IPS-NIHi11 (cell line): ENCODE results near the gene SOCS4.
"Not testable (repeated sequence)": the region's sequence is repeated elsewhere in the genome, so short reads cannot be mapped to it uniquely, and the experiment has no call there.

ENCODE experiments used
- DNase-seq: peaks from one replicate; pipeline ENCODE4 v3.0.0; 2012; ENCODE audit warnings: mixed read lengths, low spot score

Gene SOCS4

GRCh38 chr14:55026793-55027561, at the start of gene SOCS4, which contains the start of gene WDHD1:
Gene SOCS4, plus strand, starts transcription at chr14:55027236. Its CDS starts 15,806 bp downstream, at chr14:55043042.
Gene WDHD1, minus strand, starts transcription at chr14:55027099. Its CDS starts 312 bp downstream, at chr14:55026787.
- peak; percentile 95 for DNase-seq

DNA sequence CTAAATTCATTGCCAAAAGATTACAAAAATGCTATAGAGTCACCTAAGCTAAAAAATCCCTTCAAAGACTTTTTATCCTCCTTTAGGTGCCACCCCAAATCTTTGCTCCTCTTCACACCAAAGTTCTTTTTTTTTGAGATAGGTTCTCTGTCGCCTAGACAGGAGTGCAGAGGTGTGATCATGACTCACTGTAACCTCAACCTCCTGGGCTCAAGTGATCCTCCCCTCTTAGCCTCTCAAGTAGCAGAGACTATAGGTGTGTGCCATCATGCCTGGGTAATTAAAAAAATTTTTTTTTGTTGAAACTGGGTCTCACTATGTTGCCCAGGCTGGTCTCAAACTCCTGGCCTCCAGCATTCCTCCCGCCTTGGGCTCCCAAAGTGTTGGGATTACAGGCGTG, 48.0 kb upstream of the SOCS4 start:
- DNase-seq: no peak

DNA sequence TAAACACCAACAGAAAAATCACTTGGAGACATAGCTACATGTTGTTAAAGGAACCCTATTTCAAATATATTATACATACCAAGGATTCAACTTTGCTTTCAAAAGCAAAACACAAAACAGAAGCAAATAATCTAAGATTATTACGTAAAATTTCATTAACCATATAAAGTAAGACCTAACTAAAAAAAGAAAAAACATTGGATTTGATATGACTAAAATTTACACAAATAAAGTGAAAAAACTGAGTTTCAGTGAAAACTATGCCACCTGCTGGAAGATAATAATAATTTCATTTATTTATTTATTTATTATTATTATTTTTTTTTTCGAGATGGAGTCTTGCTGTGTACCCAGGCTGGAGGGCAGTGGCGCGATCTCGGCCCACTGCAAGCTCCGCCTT, 45.3 kb upstream of the SOCS4 start:
- no peak for DNase-seq

DNA sequence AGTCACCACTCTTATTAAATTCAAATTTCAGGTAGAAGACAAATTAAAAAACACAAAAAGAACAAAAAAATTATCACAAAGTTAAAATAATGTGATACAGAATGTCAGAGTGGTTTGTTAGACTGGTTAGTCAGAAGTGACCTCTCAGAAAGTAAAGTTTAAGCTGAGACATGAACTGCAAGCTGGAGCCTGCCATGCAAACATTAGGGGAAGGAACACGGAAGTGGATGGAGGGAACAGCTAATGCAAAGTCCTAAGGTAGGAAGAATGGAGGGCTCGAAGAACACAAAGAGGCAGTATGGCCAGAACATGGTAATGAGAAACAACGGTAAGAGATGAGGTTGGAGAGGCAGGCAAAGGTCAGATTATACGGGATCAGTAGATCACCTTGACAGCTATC, 41.9 kb upstream of the SOCS4 start:
- no peak for DNase-seq

DNA sequence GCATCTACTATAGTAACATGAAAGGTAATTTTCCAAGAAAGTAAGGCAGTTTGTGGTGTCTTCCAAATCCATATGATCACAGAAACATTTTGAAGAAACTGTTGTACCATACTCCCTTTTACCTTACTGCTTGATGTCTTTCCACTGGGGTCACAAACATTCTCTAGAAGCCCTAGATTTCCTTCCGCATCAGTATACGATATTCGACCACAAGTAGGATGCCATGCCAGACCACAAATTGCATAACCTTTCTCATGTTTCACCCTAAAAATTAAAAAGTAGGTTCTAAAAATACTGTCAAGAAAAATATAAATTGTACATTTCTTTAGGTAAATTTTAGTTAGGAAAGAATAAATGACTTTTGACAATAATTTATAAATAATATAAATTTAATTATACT, 26.7 kb upstream of the SOCS4 start:
- DNase-seq: no peak

- no peak for DNase-seq
Measured at GRCh38 chr14:55005071-55005470, 22.0 kb upstream of the SOCS4 start.

DNA sequence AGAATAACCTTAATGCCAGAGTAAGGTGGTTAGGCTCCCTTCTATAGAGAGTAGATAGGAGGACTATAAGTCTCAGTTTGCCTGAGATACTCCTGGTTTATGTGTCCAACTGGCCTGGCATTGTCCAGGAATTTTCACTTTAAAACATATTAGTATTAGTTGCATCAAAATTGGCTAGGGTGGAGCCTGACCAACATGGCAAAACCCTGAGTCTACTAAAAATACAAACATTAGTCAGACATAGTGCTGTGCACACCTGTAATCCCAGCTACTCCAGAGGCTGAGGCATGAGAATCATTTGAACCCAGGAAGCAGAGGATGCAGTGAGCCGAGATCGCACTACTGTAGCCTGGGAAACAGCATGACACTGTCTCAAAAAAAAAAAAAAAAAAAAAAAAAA, 12.0 kb upstream of the SOCS4 start:
- DNase-seq: no peak

DNA sequence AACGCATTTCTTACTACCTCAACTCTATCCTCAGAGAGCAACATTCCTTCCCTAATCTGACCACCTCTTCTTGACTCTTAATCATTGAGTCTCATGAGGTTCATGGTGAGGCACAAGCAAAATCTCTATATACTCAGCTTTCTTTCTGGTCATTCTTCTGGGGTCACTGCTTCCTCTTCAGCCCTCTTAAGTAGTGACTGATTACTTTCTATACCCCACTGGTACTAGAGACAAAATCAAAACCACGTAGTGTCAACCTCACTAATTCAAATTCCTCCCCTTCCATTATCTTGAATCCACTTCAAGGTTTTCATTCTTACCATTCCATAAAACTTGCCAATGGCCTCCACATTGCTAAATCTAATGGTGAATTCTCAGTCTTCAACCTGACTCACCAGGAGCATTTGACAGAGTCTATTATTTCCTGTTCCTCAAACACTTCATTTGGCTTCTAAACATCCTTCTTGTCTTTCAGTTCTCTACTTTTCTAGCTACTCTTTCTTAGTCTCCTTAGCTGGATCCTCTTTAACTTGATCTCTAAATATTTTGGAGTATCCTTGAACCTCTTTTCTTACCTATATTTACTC, 7.0 kb upstream of the SOCS4 start:
- no peak for DNase-seq

GRCh38 chr14:55024365-55024764, 2.7 kb upstream of the SOCS4 start:
- DNase-seq: not testable (repeated sequence)

- no peak for DNase-seq
Measured at GRCh38 chr14:55025948-55026347, 1.1 kb upstream of the SOCS4 start.

- DNase-seq: no peak
Measured at GRCh38 chr14:55026441-55026792, 619 bp upstream of the SOCS4 start.

DNA sequence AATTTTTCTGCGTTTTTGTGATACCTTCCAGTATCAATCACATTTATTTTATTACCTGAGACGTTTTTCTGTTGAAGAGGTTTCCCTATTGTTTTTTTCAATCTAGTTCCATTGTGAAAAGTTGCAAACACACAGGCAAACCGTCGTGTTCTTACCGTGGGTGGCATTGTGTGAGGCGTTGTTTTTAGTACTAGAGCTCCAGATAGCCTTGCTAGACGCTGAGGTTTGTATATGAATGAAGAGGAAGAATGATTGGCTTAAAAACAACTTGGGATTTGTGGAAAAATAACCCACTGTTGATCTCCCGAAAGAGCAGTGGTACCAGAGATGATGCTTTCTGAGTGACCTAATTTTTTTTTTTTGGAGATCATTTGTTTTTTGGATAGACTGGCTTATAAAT, 1.0 kb downstream of the SOCS4 start:
- DNase-seq: no peak

DNA sequence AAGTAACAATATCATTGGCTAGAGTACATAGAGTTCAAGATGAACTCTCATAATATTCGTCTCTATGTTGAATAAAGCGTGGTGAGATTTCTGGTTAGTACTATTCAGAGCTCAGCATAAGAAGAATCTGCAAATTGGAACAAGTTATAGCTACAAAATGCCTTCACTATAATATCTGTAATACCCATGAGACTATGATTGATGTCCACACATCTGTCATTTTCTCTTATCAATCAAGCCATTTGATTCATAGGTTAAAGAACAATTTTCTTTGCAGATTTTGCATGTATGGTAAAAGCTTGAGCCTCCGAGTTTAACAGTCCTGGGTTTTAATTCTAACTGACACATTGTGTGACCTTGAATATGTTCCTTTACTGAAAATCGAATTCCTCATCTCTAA, 1.4 kb downstream of the SOCS4 start:
- no peak for DNase-seq

DNA sequence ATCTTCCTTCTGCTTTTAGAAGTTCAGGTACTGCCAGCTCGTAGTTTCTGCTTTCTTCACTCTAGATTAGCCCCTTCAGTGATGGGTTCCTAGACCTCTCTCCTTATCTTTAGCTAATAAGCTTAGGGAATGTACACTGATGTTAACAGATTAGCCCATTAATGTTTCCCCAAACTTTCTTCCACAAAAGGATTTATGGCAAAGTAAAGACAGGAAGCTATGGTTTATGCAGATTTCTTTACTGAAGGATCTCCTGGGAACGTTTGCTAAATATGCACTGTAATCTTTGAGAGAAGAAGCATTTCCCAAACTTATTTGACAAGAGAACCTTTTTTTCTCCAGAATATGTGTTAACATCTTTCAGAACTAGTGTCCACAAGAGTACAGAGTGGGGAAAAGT, 4.2 kb downstream of the SOCS4 start:
- no peak for DNase-seq

DNA sequence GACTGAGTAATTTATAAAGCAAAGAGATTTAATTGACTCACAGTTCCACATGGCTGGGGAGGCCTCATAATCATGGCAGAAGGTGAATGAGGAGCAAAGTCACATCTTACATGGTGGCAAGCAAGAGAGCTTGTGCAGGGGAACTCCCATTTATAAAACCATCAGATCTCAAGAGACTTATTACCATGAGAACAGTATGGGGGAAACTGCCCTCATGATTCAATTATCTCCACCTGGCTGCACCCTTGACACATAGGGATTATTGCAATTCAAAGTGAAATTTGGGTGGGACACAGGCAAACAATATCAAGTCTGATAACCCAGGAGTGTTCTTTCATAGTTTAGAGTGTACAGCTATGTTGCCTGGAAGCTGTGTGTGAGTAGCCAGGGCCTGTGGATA, 11.0 kb downstream of the SOCS4 start:
- DNase-seq: not testable (repeated sequence)

GRCh38 chr14:55038708-55039107, 11.7 kb downstream of the SOCS4 start:
- no peak for DNase-seq

GRCh38 chr14:55043528-55043927, 16.5 kb downstream of the SOCS4 start:
- DNase-seq: no peak

DNA sequence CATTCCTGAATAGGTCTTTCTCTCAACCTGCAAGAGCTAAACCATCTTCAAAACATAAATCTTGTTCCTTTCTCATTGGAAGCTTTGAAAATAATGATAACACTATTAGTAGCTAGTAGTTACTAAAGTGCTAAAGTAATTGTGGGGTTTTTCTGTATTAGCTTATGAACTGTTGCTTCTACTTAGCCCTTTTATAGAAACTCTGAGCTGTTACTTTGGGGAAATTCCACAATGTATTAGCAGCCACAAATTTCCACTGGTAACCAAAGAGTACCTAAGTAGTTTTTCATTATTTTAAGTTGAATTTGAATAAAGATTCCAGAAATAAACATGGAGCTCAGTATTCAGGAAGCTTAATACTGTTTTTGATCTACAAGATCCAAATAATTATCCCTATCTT, 18.1 kb downstream of the SOCS4 start:
- no peak for DNase-seq

GRCh38 chr14:55047301-55048053, 20.4 kb downstream of the SOCS4 start:
- DNase-seq: no peak

GRCh38 chr14:55048900-55049436, 21.9 kb downstream of the SOCS4 start:
- DNase-seq: no peak

GRCh38 chr14:55051165-55051422, 24.1 kb downstream of the SOCS4 start:
- DNase-seq: no peak

GRCh38 chr14:55051423-55052268, 24.6 kb downstream of the SOCS4 start, which contains the start of gene MAPK1IP1L:
Gene MAPK1IP1L, plus strand, starts transcription at chr14:55051647. Its CDS starts 10,037 bp downstream, at chr14:55061684.
- DNase-seq: peak; percentile 97
